ENCODE results near the gene SNAI3. TPM values are rescaled to one million over a fixed set of nuclear protein-coding genes. Genes with fewer than 3 reads are reported as not detected.

Gene SNAI3
- total and polyA plus RNA-seq, 10 donors: 4.8 to 7.8 (median 6.4) TPM

DNA sequence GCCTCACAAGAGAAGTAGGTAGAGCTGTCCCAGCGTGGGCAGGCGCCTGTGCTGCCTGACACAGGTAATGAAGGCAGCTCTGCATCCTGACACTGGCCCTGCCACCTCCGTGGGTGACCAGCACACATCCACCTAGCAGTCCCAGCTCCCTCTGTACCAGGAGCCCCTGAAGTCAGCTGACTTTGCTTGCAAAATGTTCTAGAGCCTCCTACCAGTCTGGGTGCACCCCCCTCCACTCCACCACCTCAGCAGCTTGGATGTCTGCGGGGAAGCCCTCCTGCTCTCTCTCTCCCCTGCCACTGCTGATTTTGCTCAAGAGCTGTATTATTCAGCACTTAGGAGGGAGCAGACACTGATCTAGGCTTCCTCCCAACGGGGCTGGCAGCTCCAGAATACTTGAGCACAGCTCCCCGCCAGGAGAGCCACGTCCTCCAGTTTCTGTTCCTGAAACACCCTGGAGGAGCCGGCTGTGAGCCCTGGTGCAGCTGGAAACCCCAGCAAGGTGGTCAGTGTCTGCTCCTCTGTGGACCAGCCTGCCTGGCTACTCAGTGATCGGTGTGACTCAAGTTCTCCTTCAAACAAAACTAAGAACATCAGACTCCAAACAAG is 18.9 kb upstream of the SNAI3 start:
- peaks cover 0 to 23% (median 0%) of the 10 kb centered on the region in 6 donors for H3K36me3 ChIP-seq
- peaks cover 60 to 84% (median 74%) of the 10 kb centered on the region in 6 donors for H3K4me1 ChIP-seq
- WGBS, 5 donors: 20 to 31% (median 25%) methylated on average over 7 to 9 of the region's 9 CpGs
- no peak for TF ChIP-seq CTCF (IDR thresholded peaks at IDR 0.05 in 8 of 11, conservative IDR thresholded peaks at IDR 0.05 in 3 of 11)
- peak in 1 of 3 donors; percentile 33 for TF ChIP-seq POLR2A (IDR thresholded peaks at IDR 0.05)
- peak; percentile 28 to 68 (median 54) for TF ChIP-seq POLR2AphosphoS5 (IDR thresholded peaks at IDR 0.05)
- intact Hi-C loops (cut with DNase I; ENCODE audit: low total_unique reads): loop anchor here (10.0 kb wide), 2 partner anchors 50 to 130 kb away; partner anchors contain the start of genes CYBA and ZC3H18
- H3K27ac ChIP-seq: peak overlapping the region; percentile 77 to 98 (median 94)
- peak; percentile 86 for DNase-seq
- peak overlapping the region; percentile 85 to 99 (median 89) for H3K4me3 ChIP-seq
- no peaks in the 10 kb centered on the region for H3K27me3 ChIP-seq (replicated peaks in 1 of 7)
- H3K9me3 ChIP-seq: no peaks in the 10 kb centered on the region

- TF ChIP-seq CTCF (IDR thresholded peaks at IDR 0.05 in 8 of 11, conservative IDR thresholded peaks at IDR 0.05 in 3 of 11): no peak
- TF ChIP-seq POLR2AphosphoS5 (IDR thresholded peaks at IDR 0.05): peak; percentile 81 to 86 (median 86)
- no peak for TF ChIP-seq POLR2A (IDR thresholded peaks at IDR 0.05)
- intact Hi-C loops (cut with DNase I; ENCODE audit: low total_unique reads): loop anchor here (10.0 kb wide), 2 partner anchors 49 to 129 kb away; partner anchors contain the start of genes CYBA and ZC3H18
- Histone ChIP-seq H3K36me3 (peaks cover 0 to 29% (median 14%) of the 10 kb centered on the region in 6 donors), H3K27ac (peak overlapping the region; percentile 90 to 98 (median 94)), H3K9me3 (no peaks in the 10 kb centered on the region), H3K27me3 (replicated peaks in 1 of 7) (no peaks in the 10 kb centered on the region), H3K4me1 (peaks cover 67 to 94% (median 89%) of the 10 kb centered on the region in 6 donors), H3K4me3 (peak overlapping the region; percentile 22 to 96 (median 86))
- WGBS, 5 donors: 9 to 20% (median 12%) methylated on average over 12 to 26 of the region's 26 CpGs
- DNase-seq: peak; percentile 95
Observed at GRCh38 chr16:88703486-88704309, 17.4 kb upstream of the SNAI3 start.

DNA sequence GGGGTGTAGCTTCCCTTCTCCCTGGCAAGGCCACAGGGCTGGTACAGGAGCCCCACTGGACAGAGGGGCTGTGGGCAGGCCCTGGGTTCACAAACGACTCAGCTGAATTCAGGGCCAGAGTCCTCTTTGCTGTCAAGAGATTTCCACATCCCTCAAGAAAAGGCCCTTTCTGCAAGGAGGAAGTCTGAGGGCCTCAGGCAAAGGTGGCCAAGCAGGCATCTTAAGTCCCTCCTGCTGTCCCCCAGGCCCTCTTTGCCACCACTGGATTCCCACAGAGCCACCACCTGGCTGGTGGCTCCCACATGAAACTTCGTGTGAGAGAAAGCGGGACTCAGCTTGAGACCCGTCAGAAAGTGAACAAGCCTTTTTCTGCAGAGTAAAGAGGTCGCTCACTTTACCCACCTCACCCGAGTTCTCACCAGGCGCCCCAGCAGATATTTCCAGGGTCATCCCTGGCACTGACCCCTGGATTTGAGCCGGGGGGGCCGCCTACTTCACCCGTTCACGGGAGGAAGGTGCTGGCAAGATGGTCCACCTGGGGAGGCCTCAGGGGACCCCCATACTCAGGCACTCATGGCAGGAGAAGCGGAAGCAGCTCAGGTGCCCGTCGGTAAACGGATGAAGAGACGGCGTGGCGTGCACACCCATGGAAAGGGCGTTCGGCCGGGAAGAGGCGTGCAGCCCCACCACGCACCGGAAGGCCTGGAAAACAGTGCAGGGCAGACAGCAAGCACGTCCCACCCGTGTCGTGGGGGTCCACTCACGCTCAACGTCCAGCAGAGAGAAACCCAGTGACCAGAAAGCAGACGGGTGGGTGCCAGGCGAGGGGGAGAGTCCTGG is 16.3 kb upstream of the SNAI3 start:
- Histone ChIP-seq H3K9me3 (no peaks in the 10 kb centered on the region), H3K4me1 (peaks cover 71 to 94% (median 93%) of the 10 kb centered on the region in 6 donors), H3K36me3 (peaks cover 0 to 40% (median 25%) of the 10 kb centered on the region in 6 donors), H3K27ac (peak overlapping the region; percentile 90 to 98 (median 94)), H3K4me3 (peak overlapping the region; percentile 22 to 96 (median 86)), H3K27me3 (replicated peaks in 1 of 7) (no peaks in the 10 kb centered on the region)
- TF ChIP-seq POLR2AphosphoS5 (IDR thresholded peaks at IDR 0.05): peak in 1 of 3 donors; percentile 15
- no peak for TF ChIP-seq POLR2A (IDR thresholded peaks at IDR 0.05)
- TF ChIP-seq CTCF (IDR thresholded peaks at IDR 0.05 in 8 of 11, conservative IDR thresholded peaks at IDR 0.05 in 3 of 11): no peak
- intact Hi-C loops (cut with DNase I; ENCODE audit: low total_unique reads): loop anchor here (10.0 kb wide), 2 partner anchors 48 to 128 kb away; partner anchors contain the start of genes CYBA and ZC3H18
- DNase-seq: peak; percentile 86
- WGBS, 5 donors: 50 to 67% (median 59%) methylated on average over 27 to 31 of the region's 31 CpGs

Data from spleen (tissue), 11 donors.